Measurements from ENCODE around the gene THTPA. TPM values are rescaled to one million over a fixed set of nuclear protein-coding genes. Genes with fewer than 3 reads are reported as not detected.

The THTPA gene
- total and polyA plus RNA-seq, 2 of the 13 experiments (the other 11 are each of a cell fraction or from before 2014, with no cell fraction given) = 7.4 to 8.7 TPM

GRCh38 chr14:23556700-23557440, 799 bp downstream of the THTPA start (continued):
- TF ChIP-seq ARID4A (CRISPR knock-in tag; IDR thresholded peaks at IDR 0.05; ENCODE audit: borderline replicate concordance) (no peak), MAFK (conservative IDR thresholded peaks at IDR 0.05 in 1 of 2, IDR thresholded peaks at IDR 0.05 in 1 of 2; ENCODE audit: low read length in 2 of 2) (no peak), MXD4 (CRISPR knock-in tag; IDR thresholded peaks at IDR 0.05) (no peak), ZNF605 (CRISPR knock-in tag; IDR thresholded peaks at IDR 0.05) (peak; percentile 43), ZNF260 (CRISPR knock-in tag; IDR thresholded peaks at IDR 0.05; ENCODE audit: borderline replicate concordance, low read depth) (no peak), ZNF776 (CRISPR knock-in tag; IDR thresholded peaks at IDR 0.05) (peak; percentile 20), ZBTB10 (CRISPR knock-in tag; IDR thresholded peaks at IDR 0.05; ENCODE audit: borderline replicate concordance) (no peak), SIX4 (CRISPR knock-in tag; IDR thresholded peaks at IDR 0.05) (no peak), SOX13 (IDR thresholded peaks at IDR 0.05) (no peak), SOX13 (CRISPR knock-in tag; conservative IDR thresholded peaks at IDR 0.05 in 1 of 2, IDR thresholded peaks at IDR 0.05 in 1 of 2) (no peak; a peak in 1 of 4 replicates), TRIM22 (IDR thresholded peaks at IDR 0.05) (no peak)

Data from HepG2 (cell line).